NCI-H2107 (cell line): ENCODE measurements around the gene TMEM218.
"Not testable (repeated sequence)": the region's sequence is repeated elsewhere in the genome, so short reads cannot be mapped to it uniquely, and the experiment has no call there.

ENCODE experiments used
- DNase-seq: peaks from one replicate; lab custom pipeline; 2025; lab: John Stamatoyannopoulos, UW

Gene TMEM218

GRCh38 chr11:125075242-125075625, 36.2 kb downstream of the TMEM218 start:
- DNase-seq: no peak

- no peak for DNase-seq
Observed at GRCh38 chr11:125074511-125075241, 36.8 kb downstream of the TMEM218 start.

GRCh38 chr11:125073616-125074483, 37.6 kb downstream of the TMEM218 start:
- no peak for DNase-seq

DNA sequence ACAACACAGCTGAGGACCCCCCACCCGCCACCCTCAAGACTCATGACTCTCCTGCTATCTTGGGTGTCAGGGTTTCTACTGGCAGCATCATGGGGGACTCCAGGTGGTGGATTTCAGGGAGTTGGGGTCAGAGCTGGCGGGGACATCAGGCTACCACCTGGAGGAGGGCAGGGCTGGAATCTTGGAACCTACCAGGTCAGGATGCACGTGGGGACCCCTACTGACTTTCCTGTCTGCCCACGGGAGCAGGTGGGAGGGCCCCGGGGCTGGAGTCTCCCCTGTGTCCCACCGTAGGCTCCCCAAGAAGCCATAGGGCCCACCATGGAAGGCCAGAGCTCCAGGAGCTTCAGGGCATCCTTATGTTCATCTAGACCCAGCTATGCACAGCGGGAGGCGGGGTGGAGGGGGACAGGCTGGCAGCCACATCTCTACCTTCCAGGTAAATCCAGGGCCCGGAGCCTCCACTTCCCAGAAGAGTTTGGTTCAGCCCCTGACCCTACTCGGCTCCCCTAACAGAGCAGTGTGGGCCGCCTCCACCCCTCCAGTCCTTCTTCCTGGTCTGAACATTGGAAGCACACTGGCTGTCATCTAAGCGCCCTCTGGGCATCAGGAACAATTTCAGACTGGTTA, 38.4 kb downstream of the TMEM218 start:
- DNase-seq: no peak

GRCh38 chr11:125072218-125072960, 39.0 kb downstream of the TMEM218 start:
- no peak for DNase-seq

DNA sequence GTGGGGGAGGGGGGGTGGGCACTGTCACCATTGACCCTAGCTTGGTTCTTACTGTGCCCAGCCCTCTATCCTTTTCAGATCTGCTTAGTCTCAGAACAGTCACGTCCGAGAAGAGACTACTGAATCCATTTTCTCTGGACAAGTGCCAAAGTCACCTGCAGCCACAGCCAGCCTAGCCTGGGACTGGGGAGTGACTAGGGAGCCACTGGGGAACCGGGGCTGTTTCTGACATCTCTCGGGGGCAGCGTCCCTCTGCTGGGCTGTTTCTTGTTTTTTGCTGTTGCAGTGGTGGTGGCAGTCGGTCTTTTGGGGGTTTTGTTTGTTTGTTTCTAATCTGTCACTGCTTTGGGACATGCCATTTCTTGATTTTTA, 39.6 kb downstream of the TMEM218 start:
- DNase-seq: no peak

- no peak for DNase-seq
Observed at GRCh38 chr11:125071435-125071834, 40.0 kb downstream of the TMEM218 start.

GRCh38 chr11:125070699-125071254, 40.6 kb downstream of the TMEM218 start:
- no peak for DNase-seq

DNA sequence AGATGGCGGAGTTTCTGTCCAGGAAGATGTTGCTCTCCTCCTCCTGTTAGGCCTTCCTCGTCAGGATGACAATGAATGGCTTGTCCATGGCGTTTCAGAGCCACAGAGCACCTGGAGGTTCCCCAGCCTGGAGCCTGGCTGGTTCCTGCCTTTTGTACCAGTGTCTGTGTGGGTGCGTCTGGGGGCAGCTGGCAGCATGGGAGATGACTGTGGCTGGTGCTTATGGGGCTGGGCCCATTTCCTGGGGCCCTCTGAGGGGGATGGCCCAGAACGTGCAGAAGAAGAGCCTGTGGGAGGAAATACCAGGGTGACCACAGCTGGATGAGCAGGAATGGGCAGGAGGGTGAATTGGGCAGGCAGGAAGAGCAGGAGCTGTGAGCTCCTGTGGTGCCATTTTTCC, 41.6 kb downstream of the TMEM218 start:
- no peak for DNase-seq

DNA sequence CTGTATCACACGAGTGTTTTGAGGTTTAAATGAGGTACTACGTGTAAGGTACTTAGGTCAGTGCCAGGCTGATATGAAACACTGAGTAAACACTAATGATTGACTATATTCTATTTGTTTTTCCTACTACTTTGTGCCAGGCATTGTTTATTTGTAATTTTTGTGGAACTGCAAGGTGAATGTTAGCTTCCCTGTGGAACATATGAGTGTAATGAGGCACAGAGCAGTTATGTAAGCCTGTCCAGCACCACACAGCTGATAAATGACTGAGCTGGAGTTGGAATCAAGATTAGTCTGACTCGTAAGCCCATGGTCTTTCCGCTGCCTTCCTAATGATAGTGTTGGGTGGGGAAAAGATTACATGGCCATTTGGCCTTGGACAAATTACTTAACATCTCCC, 42.4 kb downstream of the TMEM218 start:
- no peak for DNase-seq

DNA sequence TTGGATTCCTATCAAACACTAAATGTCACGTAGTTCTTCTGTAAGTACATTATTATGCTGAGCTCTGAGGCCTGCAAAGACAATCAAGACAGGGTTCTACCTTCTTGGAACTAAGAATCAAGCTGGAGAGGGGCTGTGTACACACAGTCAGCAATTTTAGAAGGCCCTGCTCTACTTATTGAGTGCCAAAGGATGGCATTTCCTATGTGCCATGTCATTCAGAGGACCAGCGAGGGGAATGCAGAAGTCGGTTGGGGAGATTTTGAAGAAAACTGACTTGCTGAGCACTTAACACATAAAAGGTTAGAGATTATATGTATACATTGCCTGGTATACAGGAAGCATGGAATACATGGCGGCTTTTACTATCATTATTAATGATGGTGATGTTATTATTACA, 43.1 kb downstream of the TMEM218 start:
- no peak for DNase-seq

GRCh38 chr11:125064070-125064469, 47.4 kb downstream of the TMEM218 start:
- DNase-seq: no peak

DNA sequence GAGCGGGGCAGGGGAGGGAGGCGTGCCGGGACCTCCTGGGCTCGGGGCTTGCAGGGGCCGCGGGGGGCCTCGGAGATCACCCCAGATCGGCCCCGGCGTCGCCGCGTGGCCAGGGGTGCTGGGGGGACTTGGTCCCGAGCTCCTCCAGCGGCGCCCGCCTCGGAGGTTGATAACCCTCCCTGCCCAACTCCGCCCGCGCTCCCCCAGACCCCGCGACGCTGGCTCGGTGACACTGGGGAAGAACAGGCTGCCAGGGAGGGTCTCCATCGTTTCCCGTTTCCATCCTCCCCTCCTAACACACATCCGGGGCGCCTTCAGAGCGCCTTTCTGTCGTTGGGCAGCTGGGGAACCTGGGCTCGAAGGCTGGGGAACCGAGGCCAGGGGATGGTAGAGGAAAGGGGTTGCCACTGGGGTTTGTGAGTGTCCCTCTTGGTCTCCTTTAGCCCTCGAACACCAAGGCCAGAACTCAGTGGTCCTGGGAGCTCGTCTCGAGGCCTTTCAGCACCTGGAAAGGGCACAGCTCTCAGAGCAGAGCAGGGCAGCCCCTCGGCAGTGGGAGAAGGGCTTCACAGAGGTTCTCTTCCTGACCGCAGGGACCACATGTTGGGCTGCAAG, 47.9 kb downstream of the TMEM218 start:
- no peak for DNase-seq

DNA sequence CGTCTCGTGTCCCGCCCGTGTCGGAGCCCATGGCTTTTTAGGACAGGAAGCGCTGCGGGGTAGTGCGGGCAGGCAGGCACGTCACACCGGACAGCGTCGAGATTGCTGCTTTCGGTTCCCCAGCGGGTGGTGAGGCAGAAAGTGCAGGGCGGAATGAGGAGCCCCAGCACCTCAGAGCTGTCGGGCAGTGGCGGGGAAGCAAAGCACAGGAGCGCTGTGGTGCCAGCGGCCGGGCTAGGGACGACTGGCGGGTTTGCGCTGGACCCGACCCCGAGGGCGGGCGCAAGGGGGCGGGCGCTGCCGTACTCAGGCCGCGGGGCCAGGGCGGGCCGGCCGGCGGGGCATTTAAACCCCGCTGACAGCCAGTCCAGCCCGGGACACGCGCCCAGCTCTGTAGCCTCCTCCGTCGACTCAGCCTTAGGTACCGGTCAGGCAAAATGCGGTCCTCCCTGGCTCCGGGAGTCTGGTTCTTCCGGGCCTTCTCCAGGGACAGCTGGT, 48.4 kb downstream of the TMEM218 start, which contains the start of gene SLC37A2:
Gene SLC37A2, plus strand, starts transcription at position 375 of the 498 bp plus-strand sequence. Its CDS starts 63 bp downstream, at position 438.
- DNase-seq: no peak

DNA sequence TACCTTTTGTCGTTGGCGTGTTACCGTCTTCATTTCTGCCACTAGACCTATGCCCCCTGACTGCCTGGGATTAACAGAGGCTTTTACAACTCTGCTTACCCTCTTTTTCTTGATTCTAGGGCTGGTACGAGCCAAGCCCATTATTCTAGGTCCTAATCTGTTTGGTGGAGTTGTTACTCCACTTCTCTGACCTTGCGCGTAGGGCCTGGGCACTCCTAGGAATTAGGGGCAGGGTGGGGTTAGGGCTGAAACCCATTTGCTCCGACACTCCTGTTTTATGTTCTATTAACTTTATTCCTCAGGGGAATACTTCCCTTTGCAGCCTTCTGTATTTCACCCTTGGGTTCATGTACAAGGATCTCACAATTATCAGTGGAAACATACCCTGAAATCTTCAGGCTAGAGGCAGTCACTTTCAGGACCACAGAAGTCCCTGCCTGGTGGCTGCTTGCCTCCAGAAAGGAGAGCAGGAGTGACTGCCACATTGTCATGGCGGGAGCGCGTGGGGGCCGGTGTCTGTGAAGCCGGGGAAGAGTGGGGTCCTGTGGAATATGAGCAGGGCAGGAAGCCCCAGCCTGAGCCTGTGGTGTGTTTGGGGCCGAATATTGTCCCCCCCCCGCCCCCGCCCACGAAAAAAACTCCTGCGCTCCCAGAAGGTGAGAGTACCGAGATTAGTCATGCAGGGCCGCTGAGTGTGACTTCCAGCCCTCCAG, 49.1 kb downstream of the TMEM218 start:
- no peak for DNase-seq

- DNase-seq: no peak
Observed at GRCh38 chr11:125061281-125061680, 50.1 kb downstream of the TMEM218 start.

DNA sequence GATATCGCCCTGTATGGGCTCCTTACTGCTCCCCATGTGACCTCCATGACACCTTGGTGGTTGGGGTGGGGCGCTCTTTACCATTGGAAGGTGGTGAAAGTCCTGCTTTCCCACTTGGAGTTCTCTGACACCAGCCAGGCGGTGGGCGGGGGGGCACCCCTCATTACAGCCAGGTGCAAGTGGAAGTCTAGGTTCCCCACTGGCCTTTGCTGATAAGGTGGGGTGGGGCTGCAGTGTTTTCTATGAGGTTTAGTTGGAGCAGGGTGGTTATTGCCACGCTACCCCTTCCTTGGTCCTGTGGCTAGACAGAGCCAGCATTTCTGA, 53.8 kb downstream of the TMEM218 start:
- no peak for DNase-seq

DNA sequence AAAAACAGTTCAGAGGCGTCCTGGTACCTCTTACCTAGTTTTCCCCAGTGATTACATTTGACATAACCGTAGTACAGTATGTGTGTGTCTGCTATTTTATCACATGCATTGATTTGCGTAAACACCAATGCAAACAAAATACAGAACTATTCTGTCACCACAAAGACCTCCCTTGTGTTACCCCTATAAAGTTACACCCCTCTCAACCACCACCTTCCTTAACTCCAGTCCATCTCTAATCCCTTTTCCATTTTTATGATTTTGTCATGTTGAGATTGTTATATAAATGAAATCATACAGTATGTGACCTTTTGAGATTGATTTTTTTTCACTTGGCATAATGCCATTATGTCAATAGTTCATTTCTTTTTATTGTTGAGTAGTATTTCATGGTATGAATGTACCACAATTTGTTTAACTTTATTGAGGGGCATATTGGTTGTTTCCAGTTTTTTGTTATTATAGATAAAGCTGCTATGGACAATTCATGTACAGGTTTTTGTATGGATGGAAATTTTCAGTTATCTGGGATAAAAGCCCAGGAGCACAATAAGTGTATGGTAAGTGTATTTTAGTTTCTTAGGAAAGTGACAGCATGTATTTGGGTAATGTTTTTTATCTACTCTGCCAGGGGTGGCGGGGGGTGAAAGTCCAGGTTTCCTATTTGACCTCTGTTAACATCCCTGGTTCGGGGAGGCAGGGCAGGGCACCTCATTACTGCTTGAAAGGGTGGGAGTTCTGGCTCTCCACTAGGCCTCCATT, 54.3 kb downstream of the TMEM218 start:
- no peak for DNase-seq

GRCh38 chr11:125056111-125056510, 55.3 kb downstream of the TMEM218 start:
- not testable (repeated sequence) for DNase-seq
